HUDEP-2 (cell line): ENCODE measurements around the gene AGBL4.
A peak's percentile ranks its signal among the peaks of the same experiment; 100 is the strongest.
"Not testable (repeated sequence)": the region's sequence is repeated elsewhere in the genome, so short reads cannot be mapped to it uniquely, and the experiment has no call there.

Experiments used
- DNase-seq, 76 experiments: peaks; one replicate each; lab custom pipeline; 2025; ENCODE audit not compliant: unreplicated experiment in 76 of 76; lab: John Stamatoyannopoulos, UW

AGBL4 gene

DNA sequence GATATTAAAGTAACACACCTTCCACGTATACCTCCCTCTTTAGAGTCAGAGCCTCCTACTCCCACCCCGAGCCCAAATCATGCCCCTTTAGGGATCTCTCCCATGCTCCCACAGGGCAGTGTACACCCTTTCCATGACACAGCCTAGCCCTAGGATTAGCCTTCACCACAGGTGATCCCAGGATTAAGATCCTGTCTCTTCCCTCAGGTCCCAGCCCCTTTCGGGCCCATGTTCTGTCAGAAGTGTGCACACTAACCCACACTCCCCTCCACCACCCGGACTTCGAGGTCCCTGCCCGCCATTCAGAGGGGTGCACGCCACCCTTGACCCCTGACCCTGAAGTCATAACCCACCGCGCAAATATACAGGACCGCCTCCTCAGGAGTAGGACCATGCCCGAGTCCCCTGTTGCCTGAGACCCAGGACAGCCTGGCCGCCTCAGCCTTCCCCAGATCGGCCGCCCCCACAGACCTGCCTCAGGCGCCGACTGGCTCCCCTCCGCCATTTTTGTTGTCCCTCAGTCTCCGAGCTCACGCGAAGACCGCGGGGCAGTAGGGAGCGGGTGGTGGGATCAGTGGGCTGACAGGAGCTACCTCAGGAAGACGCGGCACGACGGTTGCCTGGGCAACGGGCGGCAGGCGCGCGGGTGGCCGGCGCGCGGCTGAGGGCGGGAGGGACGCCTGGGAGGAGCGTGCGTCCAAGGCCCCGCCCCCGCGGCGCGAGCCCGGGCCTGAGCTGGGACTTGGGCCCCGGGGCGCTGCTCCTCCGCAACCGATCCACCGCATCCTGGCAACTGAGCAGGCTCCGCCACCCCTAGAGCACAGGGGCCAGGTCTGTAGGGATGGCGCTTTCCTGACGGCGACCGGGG, at the start of gene AGBL4:
Gene AGBL4 (minus strand): TSS at position 663 of the 868 bp plus-strand sequence.
- peak in 3 of 76 experiments; percentile 1 to 21 (median 15) for DNase-seq

DNA sequence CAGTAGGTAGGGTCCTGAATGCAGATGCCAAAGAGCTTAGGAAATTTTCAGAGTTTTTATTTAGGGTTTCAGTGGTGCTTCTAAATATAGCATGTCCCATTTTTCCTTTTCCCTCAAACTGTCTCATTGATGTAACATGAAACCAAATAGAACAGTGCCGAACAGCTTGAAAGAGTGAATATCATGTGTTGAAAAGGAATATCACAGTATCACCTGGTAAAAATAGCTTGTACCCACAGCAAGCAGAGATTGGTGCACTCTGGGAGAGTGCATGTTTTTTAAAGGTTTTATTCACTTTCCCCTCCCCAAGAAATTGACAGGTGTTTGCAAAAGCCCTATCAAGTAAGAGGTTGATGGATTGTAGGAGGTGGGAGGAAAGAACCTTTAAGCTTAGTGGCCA, 43.1 kb upstream of the AGBL4 start:
- DNase-seq, result no peak

DNA sequence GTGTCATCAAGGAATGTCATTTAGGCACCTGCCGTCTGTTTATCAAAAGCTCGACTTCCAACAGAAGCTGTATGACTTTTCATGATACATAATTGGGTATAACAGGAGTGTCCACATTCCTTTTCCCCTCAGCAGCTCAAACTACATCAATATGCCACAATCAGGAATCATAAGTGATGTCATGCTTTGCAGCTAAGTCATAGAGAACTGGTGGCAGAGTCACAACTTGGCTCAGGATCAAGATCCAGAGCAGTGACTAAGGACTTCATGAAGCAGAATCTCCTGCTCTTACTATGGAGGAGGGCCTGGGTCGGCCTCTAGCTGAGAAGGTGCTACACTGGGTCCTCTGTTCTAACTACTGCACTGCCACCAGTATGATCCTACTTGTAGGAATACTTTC, 36.5 kb upstream of the AGBL4 start:
- DNase-seq, result no peak

DNA sequence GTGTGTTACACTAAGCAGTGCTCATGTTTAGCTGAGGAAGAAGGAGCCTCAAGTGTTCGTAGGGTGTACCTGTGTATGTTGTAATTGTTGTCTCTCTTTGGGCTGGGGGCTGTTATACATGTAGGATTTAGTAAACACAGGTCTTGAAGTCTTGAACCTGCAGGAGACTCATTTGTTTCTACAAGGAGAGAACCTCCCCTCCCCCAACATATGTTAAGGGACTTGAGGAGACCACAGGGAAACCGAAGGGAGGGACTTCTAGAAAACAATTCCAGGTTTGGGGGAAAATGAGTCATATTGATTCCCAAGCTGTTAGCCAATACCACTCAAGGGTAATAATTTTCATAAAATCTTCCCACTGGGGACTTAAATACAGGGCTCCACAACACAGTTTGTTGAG, 25.0 kb upstream of the AGBL4 start:
- no peak for DNase-seq

DNA sequence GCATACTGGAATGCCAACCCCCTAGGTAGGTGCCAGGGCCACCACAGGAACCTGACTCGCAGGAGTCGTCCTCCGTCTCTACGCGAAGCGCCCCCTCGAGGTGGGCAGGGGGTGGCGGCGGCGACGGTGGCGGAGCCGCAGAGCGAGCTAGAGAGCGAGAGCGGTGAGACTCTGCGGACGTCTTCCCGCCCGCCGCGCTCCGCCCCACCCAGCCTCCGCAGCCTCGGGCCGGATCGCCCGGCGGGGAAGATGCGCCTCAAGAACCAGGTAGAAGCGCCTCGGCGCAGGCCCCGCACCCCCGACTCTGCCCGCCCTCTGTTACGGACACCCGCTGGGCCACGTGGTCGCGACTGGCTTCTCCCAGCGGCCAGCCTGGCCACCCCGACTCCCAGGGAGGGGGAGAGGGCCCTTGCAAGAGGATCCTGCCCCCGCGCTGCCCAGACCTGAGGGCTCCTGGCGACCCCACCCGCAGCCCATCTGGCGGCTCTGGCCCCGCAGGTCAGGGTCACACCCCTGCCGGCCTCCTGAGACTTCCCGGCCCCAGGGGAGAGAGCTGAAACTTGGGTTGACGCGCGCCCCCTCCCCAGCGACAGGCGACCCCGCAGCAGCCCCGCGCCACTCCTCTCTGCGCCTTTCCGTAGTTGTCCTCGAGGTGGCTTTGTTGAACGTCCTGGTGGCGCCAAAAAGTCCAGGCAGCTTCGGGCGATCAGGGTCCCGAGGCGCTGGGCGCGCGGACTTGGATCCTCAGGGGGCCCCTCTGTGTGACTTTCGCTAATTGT, 24.4 kb upstream of the AGBL4 start:
- DNase-seq, result peak in 1 of 76 experiments; percentile 0

DNA sequence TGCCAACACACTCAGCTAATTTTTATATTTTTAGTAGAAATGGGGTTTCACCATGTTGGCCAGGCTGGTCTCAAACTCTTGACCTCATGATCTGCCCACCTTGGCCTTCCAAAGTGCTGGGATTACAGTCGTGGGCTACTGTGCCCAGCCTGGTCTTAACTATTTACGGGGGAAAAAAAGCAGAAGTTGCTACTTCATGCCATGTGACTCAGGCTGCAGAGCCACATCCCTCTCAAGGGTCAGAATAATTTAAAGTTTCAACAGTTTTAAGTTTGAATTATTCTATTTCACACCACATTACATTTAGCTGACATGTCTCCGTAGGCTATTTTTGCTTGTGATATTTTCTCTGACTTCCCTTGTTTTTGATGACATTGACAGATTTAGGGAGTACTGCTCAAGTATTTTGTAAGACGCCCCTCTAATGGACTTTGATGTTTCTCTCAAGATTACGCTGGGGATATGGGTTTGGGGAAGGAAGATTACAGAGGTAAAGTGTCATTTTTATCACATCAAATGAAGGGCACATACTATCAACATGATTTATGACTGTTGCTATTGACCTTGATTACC, 14.6 kb upstream of the AGBL4 start:
- no peak for DNase-seq

DNA sequence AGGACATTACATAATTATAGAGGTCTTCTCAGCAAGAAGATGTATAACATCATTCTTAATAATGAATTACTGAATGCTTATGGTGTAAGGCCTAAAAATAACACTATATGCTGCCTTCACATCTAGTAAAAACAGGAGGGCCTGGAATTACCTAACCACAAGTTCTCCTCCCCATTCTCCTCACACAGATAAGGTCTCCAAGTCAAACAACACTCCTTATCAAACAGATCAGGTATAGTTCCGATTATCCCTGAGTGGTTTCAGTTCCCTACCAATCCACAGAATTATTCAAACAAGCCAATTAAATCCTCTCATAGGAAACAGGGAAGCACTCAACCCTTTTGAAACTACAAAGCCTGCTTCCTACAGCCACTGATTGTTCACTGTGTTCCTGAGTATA, 4.0 kb upstream of the AGBL4 start:
- no peak for DNase-seq

DNA sequence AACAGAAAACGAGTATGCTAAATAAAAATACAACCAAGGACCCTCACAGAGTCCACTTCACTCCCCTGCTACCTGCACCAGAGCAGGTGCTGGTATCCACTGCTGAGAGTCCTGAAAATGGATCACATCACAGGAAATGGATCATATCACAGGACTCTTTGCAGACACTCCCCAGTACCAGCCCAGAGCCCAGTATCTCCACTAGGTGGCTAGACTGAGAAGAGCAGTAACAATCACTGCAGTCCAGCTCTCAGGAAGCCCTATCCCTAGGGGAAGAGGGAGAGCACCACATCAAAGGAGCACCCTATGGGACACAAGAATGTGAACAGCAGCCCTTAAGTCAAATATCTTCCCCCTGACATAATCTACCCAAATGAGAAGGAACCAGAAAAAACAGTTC, 28.0 kb downstream of the AGBL4 start:
- DNase-seq, result peak in 1 of 76 experiments; percentile 0

DNA sequence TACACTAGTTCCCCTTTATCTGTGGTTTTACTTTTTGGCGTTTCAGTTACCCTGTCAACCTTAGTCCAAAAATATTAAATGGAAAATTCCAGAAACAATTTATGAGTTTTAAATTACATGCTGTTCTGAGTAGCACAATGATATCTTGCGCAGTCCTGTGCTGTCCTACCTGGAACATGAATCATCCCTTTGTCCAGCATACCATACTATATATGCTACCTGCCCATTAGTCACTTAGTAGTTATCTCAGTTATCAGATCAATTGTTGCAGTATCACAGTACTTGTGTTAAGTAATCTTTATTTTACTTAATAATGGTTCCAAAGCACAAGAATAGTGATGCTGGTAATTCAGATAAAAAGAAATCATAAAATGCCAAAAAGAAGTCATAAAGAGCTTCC, 52.7 kb downstream of the AGBL4 start:
- DNase-seq, result no peak

DNA sequence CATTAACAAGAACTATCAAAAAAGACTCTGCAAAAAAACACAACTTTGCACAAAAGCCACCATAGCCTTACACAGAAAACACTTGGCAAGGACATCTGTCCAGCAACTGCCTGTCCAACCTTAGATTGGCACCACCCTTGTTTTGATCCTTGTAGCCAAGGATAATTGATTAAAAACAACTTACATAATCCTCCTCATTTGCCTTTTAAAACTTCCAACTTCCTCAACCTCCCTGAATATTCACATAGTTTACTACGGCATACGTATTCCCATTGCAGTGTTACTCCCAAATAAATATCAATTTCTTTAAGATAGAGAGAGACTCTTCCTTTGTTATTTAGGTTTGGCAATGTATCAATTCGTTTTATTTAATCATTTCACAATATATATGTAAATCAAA, 72.4 kb downstream of the AGBL4 start:
- DNase-seq, result no peak

DNA sequence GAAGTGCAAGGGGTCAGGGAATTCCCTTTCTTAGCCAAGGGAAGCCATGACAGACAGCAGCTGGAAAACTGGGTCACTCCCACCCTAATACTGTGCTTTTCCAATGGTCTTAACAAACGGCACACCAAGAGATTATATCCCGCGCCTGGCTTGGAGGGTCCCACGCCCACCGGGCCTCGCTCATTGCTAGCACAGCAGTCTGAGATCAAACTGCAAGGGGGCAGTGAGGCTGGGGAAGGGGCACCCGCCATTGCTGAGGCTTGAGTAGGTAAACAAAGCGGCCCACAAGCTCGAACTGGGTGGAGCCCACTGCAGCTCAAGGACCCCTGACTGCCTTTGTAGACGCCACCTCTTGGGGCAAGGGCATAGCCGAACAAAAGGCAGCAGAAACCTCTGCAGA, 108.5 kb downstream of the AGBL4 start:
- not testable (repeated sequence) for DNase-seq

DNA sequence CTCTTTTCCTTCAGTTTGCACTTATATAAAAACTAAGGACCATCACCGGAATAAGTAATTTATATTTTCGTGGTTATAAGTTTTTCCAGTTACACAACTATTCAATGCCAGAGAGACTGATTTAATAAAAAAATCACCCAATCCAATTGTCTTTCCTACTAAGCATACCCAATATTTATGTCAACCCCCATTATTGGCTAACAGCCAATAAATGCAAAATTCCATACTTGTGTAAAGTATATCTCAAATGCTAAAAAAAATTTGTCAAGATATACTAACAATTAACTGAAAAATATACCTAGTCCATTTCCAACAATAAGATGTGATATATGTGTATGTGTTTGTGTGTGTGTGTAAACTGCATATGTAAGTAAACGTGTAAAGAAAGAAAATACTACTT, 117.4 kb downstream of the AGBL4 start:
- DNase-seq, result no peak

DNA sequence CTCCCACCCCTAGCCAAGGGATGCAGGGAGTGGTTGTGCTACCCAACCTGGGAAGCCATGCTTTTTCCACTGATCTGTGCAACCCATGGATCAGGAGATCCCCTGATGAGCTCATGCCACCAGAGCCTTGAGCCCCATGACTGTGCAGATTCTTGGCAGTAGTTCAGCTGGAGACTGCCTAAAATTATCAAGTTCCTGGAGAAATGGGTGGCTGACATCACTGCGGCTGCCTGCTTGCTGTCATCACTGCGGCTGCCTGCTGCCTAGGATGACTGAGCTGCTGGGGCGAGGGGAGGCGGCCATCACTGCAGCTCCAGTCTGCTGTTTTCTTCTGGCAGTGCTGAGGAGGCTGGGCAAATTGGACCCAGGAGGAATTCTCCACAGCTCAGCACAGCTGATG, 159.2 kb downstream of the AGBL4 start:
- DNase-seq, result no peak

DNA sequence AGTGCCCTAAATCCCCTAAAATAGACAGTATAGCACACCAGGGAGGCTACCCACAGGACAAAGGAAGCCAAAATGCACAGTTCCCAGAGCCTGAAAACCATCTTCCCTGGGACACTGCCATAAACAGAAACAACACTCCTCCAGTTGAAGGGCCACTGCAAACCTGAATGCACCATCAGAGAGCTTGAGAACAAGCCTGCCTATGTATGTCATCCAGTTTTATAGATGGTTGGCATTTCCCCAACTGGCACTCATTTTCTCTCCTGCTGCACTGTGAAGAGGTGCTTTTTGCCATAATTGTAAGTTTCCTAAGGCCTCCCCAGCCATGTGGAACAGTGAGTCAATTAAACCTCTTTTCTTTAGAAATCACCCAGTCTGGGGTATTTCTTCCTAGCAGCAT, 169.0 kb downstream of the AGBL4 start:
- DNase-seq, result no peak

DNA sequence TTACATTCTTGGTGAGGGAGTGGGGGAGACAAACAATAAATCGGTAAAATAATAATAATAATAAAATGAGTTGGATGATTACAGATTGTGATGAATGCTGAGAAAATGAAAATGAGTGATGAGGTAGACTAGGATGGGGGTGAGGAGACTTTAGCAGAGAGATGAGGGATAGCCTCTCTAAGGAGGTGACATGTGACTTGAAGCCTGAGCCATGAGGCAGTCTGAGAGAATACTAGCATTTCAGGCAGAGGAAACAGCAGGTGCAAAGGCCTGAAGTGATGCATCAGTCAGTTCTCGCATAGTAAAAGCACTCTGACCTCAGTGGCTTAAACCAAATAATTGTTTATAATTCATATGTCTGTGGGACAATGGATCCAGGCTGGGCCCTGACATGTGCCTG, 181.2 kb downstream of the AGBL4 start:
- no peak for DNase-seq

DNA sequence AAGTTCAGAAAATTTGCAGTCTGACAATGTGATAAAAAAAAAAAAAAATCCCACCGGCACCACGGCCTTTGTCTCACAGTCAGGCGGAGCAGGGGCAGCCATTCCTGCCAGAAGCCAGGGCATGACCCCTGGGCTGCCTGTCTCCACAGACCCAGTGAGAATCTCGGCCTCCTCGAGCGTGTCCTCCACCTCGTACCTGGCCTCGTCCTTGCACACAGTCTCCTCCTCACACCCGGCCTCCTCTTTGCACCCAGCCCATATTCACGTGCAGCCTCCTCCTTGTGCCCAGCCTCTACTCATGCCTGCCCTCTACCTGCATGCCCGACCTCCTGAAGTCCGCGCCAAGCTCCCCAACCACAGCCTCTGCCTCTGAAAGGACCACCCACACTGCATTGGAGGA, 182.0 kb downstream of the AGBL4 start:
- no peak for DNase-seq

DNA sequence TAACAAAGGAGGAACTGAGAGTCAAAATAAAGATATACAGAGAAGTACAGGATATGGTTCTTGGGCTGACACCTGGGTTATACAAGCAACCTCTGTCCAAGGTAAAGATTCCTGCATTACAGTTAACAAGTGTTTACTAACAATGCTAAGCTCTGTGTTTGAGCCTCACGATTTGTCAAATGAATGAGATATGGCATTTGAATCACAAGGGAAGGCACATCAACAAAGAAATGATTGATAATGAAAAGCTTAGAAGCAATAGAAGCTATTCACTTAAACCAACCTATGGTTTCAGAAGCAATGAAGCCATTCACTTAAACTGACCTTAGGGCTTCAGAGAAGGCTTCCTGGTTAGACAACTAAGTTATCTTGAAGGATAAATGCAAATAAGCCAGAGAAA, 199.5 kb downstream of the AGBL4 start:
- no peak for DNase-seq

DNA sequence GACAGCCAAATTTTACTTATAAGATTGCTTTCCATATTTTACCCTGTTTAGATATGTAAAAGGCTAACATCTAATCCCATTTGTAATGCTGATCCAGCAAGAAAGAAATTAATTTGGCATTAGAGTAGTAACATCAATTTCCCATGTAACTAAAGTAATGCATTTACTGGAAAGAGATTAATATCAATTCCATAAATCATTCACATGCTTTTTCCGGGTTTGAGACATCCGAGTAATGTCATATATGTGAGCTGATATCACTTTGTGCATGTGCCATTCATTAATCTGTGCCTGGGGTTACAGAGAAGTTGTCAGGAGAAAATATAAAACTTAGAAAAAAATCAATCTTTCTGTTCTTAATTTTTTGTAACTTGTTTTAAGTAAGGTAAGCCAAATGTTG, 206.1 kb downstream of the AGBL4 start:
- no peak for DNase-seq

DNA sequence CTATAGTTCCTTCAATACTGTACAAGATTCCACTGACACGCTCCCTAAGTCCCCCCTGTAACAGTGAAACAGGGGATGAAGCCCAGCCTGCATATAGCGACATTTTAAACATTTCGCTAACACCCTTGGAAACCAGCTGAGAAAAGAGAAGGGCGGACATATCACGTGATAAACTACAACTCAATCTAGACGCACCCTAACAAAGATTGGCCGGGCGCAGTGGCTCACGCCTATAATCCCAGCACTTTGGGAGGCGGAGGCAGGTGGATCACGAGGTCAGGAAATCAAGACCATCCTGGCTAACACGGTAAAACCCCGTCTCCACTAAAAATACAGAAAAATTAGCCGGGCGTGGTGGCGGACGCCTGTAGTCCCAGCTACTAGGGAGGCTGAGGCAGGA, 236.7 kb downstream of the AGBL4 start:
- DNase-seq, result not testable (repeated sequence)

DNA sequence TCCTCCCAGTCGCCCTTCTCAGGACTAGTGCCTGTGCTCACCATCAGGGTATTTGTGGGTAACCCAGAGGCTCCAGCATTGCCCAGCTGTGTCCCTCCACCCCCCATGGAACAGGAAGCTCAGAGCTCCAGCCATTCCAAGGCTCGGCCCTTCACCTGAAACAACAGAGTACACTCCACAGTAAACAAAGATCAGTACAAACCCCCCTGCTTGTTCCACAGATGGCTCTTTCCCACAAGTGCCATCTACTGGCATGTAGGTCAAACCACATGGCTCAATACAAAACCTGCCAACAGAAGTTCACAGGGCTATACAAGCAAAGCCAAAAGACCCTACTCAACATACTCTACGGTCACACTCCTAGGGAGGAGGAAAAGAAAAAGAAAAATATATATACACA, 258.7 kb downstream of the AGBL4 start:
- no peak for DNase-seq

DNA sequence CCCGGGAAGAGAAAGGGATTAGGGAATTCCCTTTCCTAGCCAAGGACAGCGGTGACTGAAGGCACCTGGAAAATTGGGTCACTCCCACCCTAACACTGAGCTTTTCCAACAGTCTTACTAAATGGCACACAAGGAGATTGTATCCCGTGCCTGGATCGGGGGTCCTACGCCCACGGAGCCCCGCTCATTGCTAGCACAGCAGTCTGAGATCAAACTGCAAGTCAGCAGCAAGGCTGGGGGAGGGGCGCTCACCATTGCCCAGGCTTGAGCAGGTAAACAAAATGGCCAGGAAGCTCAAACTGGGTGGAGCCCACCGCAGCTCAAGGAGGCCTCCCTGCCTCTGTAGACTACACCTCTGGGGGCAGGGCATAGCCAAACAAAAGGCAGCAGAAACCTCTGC, 285.6 kb downstream of the AGBL4 start:
- not testable (repeated sequence) for DNase-seq

DNA sequence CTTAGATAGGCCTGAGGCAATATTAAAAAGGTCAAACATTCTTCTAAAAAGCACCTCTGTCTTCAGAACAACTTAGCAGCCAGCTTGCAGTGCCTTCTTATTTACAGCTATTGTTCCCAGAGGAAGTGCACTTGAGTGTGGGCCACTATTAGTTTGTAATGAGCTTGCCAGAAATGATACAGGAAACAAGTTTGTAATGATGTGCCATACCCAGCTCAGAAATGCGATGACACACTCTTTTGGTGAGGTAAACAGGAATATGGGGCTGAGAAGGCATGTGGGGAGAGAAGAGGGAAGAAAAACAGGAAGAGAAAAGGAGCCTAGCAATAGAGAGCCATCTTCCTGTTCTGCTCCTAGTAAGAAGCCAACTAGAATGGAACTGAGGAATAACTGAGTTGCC, 295.4 kb downstream of the AGBL4 start:
- no peak for DNase-seq
